Measurements from ENCODE around the gene GHITM.
"Not testable (repeated sequence)": the region's sequence is repeated elsewhere in the genome, so short reads cannot be mapped to it uniquely, and the experiment has no call there.

Gene GHITM

DNA sequence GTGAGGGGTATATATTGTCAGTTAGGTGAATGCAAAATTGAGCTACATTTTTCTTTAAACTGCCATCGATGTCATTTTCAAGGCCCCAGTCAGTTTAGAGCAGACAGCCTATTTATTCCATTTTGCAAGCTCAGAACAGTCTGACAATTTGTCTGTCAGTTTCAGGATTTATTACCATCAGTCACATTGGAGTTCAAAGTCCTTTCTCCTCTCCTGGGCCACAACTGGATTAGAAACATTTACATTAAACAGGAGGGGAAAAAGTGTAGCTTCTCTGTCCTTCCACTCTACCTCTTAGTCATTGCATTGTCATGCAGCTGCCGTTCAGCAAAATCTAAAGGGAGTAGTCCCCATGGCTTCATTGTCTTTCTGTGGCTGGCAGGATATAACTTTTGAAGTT lies 3.5 kb upstream of the GHITM start:
- no peak overlapping the region for H3K4me3 ChIP-seq (ENCODE audit: low read depth, low read length)
- TF ChIP-seq, protein P1, sequence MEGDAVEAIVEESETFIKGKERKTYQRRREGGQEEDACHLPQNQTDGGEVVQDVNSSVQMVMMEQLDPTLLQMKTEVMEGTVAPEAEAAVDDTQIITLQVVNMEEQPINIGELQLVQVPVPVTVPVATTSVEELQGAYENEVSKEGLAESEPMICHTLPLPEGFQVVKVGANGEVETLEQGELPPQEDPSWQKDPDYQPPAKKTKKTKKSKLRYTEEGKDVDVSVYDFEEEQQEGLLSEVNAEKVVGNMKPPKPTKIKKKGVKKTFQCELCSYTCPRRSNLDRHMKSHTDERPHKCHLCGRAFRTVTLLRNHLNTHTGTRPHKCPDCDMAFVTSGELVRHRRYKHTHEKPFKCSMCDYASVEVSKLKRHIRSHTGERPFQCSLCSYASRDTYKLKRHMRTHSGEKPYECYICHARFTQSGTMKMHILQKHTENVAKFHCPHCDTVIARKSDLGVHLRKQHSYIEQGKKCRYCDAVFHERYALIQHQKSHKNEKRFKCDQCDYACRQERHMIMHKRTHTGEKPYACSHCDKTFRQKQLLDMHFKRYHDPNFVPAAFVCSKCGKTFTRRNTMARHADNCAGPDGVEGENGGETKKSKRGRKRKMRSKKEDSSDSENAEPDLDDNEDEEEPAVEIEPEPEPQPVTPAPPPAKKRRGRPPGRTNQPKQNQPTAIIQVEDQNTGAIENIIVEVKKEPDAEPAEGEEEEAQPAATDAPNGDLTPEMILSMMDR (IDR thresholded peaks at IDR 0.05; ENCODE audit: borderline replicate concordance, insufficient read depth, low read depth, low read length): no peak

DNA sequence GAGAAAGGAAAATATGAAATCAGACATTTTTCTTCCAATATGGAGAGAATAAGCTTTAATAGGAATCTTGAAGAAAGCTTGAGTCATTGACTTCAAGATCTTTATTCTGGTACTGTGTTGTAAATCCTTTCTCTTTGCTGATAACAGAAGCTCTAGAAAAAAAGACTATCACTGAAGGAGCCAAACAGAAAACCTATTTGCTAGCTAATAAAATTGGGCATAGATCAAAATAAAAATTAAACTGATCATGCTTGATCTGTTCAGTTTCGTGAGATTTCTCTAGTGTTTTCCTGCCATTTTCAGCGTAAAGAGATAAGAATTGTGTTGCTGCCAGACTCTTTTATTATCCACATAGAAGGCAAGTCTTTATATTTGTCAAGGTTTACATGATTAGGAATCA lies 1.5 kb upstream of the GHITM start:
- H3K4me3 ChIP-seq (ENCODE audit: low read depth, low read length): no peak overlapping the region
- TF ChIP-seq, protein P1 (IDR thresholded peaks at IDR 0.05; ENCODE audit: borderline replicate concordance, insufficient read depth, low read depth, low read length): no peak

DNA sequence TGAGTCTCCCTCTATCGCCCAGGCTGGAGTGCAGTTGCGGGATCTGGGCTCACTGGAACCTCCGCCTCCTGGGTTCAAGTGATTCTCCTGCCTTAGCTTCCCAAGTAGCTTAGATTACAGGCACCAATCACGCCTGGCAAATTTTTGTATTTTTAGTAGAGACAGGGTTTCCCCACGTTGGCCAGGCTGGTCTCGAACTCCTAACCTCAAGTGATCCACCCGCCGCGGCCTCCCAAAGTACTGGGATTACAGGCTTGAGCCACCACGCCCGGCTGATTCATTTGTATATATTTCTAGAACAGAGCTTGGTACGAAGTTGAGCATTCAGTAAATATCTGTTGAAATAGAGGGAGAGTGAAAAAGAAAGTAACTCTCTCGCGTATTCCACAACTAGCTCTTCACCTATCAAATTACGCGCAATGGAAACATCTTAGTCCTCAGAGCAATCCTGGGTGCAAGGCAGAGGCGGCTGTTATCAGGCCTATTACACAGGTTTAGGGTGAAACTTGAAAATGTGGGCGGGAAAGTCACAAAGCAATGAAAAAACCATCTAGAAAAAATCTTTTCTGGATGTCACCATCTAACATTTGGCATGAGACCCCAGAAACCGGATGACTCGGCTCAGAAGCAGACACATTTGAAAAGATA lies 707 bp upstream of the GHITM start:
- TF ChIP-seq, protein P1 (IDR thresholded peaks at IDR 0.05; ENCODE audit: borderline replicate concordance, insufficient read depth, low read depth, low read length): no peak

DNA sequence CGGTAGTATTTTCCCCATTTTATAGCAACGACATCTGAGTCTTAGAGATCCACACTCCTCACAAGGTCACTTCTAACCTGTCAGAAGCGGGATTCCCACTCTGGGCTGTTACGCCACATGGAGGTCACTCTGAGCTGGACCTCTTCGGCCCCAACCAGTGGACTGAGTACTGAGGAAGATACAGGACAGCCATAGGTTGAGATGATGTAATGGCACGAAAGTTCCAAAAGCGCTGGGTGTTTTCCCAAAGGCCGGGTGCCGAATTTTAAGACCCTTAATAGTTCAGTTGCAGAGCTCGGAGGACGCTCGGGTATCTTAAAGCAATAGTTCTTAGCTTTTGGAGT lies 699 bp downstream of the GHITM start:
- H3K4me3 ChIP-seq (ENCODE audit: low read depth, low read length): peak overlapping the region; percentile 99
- TF ChIP-seq, protein P1 (IDR thresholded peaks at IDR 0.05; ENCODE audit: borderline replicate concordance, insufficient read depth, low read depth, low read length): no peak

More for the DNA sequence above, 707 bp upstream of the GHITM start:
- H3K4me3 ChIP-seq (ENCODE audit: low read depth, low read length): peak overlapping the region; percentile 46

DNA sequence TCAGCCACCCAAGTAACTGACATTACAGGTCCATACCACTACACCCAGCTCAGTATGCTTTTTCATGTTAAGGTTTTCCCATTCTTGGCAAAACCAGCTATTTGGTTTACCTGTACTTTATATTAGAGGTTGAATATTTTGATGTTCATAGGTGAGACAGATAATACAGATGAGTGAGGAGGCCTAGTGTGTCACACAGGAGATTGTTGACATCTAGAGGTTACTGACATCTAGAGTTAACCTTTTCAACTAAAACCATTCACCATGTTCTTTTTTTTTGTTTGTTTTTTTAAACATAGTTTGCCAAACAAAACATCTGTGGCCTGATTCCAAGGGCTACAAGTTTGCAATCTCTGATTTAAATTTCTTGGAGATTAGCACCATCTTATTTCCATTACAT lies 8.0 kb downstream of the GHITM start:
- no peak overlapping the region for H3K4me3 ChIP-seq (ENCODE audit: low read depth, low read length)
- TF ChIP-seq, protein P1 (IDR thresholded peaks at IDR 0.05; ENCODE audit: borderline replicate concordance, insufficient read depth, low read depth, low read length): no peak

DNA sequence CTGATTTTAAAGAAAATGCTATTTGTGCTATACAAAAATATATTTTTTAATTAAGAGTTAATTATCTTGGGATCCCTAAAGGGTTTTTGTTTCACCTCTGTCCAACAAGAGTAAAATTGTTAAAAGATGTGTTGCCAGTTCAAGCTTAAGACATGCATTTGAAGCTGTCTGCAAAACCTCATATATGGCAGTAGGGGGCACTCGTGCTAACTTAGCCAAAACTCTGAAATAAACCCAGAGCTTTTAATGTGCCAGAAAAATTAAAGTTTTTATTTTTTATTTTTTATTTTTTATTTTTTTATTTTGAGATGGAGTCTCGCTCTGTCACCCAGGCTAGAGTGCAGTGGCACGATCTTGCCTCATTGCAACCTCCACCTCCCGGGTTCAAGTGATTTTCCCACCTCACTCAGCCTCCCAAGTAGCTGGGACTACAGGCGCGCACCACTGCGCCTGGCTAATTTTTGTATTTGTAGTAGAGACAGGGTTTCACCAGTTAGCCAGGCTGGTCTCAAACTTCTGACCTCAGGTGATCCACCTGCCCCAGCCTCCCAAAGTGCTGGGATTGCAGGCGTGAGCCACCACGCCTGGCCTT lies 8.8 kb downstream of the GHITM start:
- TF ChIP-seq, protein P1 (IDR thresholded peaks at IDR 0.05; ENCODE audit: borderline replicate concordance, insufficient read depth, low read depth, low read length): peak; percentile 49

DNA sequence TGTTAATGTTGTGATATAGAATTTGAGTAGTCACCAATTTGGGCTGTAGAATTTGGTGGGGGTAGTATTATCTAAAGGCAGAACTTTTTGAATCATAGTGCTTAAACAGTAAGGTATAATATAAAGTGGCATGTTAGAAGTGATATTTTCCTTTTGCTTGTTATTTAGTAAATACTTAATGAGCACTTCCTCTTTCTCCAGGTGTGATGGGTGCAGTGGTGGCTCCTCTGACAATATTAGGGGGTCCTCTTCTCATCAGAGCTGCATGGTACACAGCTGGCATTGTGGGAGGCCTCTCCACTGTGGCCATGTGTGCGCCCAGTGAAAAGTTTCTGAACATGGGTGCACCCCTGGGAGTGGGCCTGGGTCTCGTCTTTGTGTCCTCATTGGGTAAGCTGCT lies 10.5 kb downstream of the GHITM start:
- no peak overlapping the region for H3K4me3 ChIP-seq (ENCODE audit: low read depth, low read length)
- TF ChIP-seq, protein P1 (IDR thresholded peaks at IDR 0.05; ENCODE audit: borderline replicate concordance, insufficient read depth, low read depth, low read length): no peak

More for the DNA sequence above, 8.8 kb downstream of the GHITM start:
- not testable (repeated sequence) for H3K4me3 ChIP-seq (ENCODE audit: low read depth, low read length)
